GM12878 (cell line): ENCODE data around the gene DYNLL1. TPM values are rescaled to one million over a fixed set of nuclear protein-coding genes. Genes with fewer than 3 reads are reported as not detected.
A peak's percentile ranks its signal among the peaks of the same experiment; 100 is the strongest.

Source experiments
- CHD4 ChIP-seq: fragments of 200-600 bp; sonication (generic); IDR thresholded peaks from 2 replicates; pipeline ENCODE4 v1.6.1; 2016; ENCODE audit warnings: mild to moderate bottlenecking
- CREB1 ChIP-seq: IDR thresholded peaks from 2 replicates; pipeline ENCODE4 v1.6.1; 2012; ENCODE audit warnings: low read depth, mild to moderate bottlenecking, inconsistent platforms
- DPF2 ChIP-seq: fragments of 450-650 bp; IDR thresholded peaks from 2 replicates; pipeline ENCODE4 v1.6.1; 2017; ENCODE audit warnings: mild to moderate bottlenecking
- RBBP5 ChIP-seq: fragments of 200-600 bp; sonication (generic); conservative IDR thresholded peaks from 2 replicates; pipeline ENCODE4 v1.6.1; 2016
- RFX5 ChIP-seq: IDR thresholded peaks from 2 replicates; pipeline ENCODE4 v1.6.1; 2011; ENCODE audit warnings: low read depth, low read length, improper control_type of control experiment
- SRF ChIP-seq, 2 experiments: IDR thresholded peaks; 2 replicates each; pipeline ENCODE4 v1.6.1; 2011; ENCODE audit warnings: low read depth in 2 of 2, low read length in 2 of 2, mild to moderate bottlenecking in 1 of 2, moderate library complexity in 1 of 2
- USF2 ChIP-seq: IDR thresholded peaks from 2 replicates; pipeline ENCODE4 v1.6.1; 2011; ENCODE audit warnings: low read depth, low read length, improper control_type of control experiment, borderline replicate concordance
- ZBTB11 ChIP-seq: fragments of 450-650 bp; formaldehyde crosslinking; IDR thresholded peaks from 2 replicates; pipeline ENCODE4 v1.5.0; 2022; ENCODE audit warnings: mild to moderate bottlenecking, missing genetic modification characterization
- ZNF592 ChIP-seq: fragments of 450-650 bp; IDR thresholded peaks from 2 replicates; pipeline ENCODE4 v1.6.1; 2017; ENCODE audit warnings: mild to moderate bottlenecking, moderate library complexity
- ZSCAN29 ChIP-seq: fragments of 450-650 bp; IDR thresholded peaks from 2 replicates; pipeline ENCODE4 v1.6.1; 2017; ENCODE audit warnings: mild to moderate bottlenecking, moderate library complexity
- polyA plus RNA-seq, 11 experiments: library from polyadenylated mRNA; depleted of rRNA in 4 of 11; unstranded in 6 of 11; stranded (reverse) in 5 of 11; fragments of >200 nt; fragmentation: Nextera tagmentation in 4 of 11; fragmentation: Illumina TruSeq in 1 of 11; extraction: Ambion mirVana in 4 of 11; extraction: Trizol in 1 of 11; gene quantifications; 1 replicate in 1 of 11; 2 replicates in 10 of 11; pipeline versions ENCODE4 v1.2.1 to v1.2.3, GENCODE V29; 2011 to 2016; ENCODE audit warnings: inconsistent platforms in 2 of 11, missing spikeins in 2 of 11, low read depth in 1 of 11
- total RNA-seq, 4 experiments: library from RNA; depleted of rRNA in 3 of 4; stranded (reverse); fragments of >200 nt in 3 of 4; fragmentation: Illumina TruSeq in 1 of 4; extraction: Trizol in 1 of 4; gene quantifications; 2 replicates each; pipeline versions ENCODE4 v1.2.1 to v1.2.3, GENCODE V29; 2013 to 2021

Gene DYNLL1
- total and polyA plus RNA-seq, 10 of the 15 experiments (the other 5 are each of a cell fraction or from before 2014, with no cell fraction given): 239 to 796 (median 379) TPM

- TF ChIP-seq ZBTB11 (CRISPR knock-in tag) (no peak), RBBP5 (0 out of 2 replicates have a peak, but pooled peaks have one; percentile 31), CREB1 (peak; percentile 72), ZSCAN29 (0 out of 2 replicates have a peak, but pooled peaks have one; percentile 33), SRF (IDR thresholded peaks at IDR 0.05; ENCODE audit: low read depth in 2 of 2, low read length in 2 of 2) (no peak), CHD4 (no peak), ZNF592 (0 out of 2 replicates have a peak, but pooled peaks have one; percentile 36), DPF2 (peak; percentile 69), USF2 (no peak), RFX5 (no peak)
- TF ChIP-seq, all 136 proteins: peak for 40
Observed at GRCh38 chr12:120534203-120534702, 38.3 kb downstream of the DYNLL1 start, which contains the start of gene RNF10 (continued).
